BE2C (cell line): ENCODE data around the gene EPHA2.

Experiments used
- DNase-seq: peaks from one replicate; pipeline ENCODE4 v3.0.0-alpha.2; 2020
- H3K27me3 ChIP-seq: fragments of 250-450 bp; sonication (Bioruptor Pico); 2 replicates; pipeline ENCODE4 v1.5.1; 2020; ENCODE audit warnings: mild to moderate bottlenecking
- H3K36me3 ChIP-seq: fragments of 250-450 bp; sonication (Bioruptor Pico); 2 replicates; pipeline ENCODE4 v1.5.1; 2020; ENCODE audit warnings: mild to moderate bottlenecking
- H3K4me1 ChIP-seq: fragments of 250-450 bp; sonication (Bioruptor Pico); 2 replicates; pipeline ENCODE4 v1.5.1; 2020
- H3K4me3 ChIP-seq: 2 replicates; pipeline ENCODE4 v1.5.1; 2011; ENCODE audit warnings: low read depth, low read length
- H3K9me3 ChIP-seq: fragments of 250-450 bp; sonication (Bioruptor Pico); 2 replicates; pipeline ENCODE4 v1.5.1; 2020
- TF ChIP-seq, protein P1 (sequence below): IDR thresholded peaks from 2 replicates; pipeline ENCODE4 v1.5.1; 2012; ENCODE audit warnings: mild to moderate bottlenecking, low read depth, low read length

EPHA2 gene

DNA sequence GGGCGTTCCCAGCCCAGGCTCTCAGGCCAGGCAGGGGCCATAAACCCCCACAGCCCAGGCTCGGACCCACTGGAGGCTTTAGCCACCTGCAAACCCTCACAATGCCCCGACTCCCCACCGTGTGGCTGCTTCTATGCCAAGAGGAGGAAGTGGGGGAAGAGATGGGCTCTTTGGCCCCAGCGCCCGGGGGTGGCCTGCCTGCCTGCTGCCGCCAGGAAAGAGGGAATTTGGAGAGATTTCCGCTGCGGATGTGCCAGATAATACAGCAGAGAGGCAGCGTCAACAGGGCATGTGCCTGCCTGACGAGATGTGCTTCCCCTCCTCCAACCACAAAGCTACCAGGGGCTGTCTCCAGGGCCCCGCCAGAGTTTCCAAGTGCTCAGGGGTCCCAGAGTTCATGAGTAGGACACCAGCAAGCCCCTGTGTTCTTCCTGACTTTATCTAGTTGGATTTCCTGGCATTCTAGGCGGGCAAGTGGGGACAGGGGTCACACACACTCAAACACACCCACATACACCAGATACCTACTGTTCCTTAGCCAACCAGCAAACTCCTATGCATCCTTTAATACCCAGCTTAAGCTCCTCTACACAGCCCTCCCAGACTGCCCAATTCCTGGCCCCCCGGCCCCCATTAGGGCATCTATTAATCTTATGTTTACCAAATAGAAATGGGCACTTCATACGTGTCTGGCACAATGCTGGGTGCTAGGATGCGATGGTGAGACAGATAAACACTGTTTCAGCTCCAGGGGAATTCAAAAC is 14.1 kb downstream of the EPHA2 start:
- Histone ChIP-seq H3K4me1 (peaks cover 11% of the 10 kb centered on the region), H3K36me3 (no peaks in the 10 kb centered on the region), H3K4me3 (no peak overlapping the region), H3K9me3 (no peaks in the 10 kb centered on the region), H3K27me3 (no peaks in the 10 kb centered on the region)
- DNase-seq, result no peak
- TF ChIP-seq, protein P1, sequence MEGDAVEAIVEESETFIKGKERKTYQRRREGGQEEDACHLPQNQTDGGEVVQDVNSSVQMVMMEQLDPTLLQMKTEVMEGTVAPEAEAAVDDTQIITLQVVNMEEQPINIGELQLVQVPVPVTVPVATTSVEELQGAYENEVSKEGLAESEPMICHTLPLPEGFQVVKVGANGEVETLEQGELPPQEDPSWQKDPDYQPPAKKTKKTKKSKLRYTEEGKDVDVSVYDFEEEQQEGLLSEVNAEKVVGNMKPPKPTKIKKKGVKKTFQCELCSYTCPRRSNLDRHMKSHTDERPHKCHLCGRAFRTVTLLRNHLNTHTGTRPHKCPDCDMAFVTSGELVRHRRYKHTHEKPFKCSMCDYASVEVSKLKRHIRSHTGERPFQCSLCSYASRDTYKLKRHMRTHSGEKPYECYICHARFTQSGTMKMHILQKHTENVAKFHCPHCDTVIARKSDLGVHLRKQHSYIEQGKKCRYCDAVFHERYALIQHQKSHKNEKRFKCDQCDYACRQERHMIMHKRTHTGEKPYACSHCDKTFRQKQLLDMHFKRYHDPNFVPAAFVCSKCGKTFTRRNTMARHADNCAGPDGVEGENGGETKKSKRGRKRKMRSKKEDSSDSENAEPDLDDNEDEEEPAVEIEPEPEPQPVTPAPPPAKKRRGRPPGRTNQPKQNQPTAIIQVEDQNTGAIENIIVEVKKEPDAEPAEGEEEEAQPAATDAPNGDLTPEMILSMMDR, result no peak

DNA sequence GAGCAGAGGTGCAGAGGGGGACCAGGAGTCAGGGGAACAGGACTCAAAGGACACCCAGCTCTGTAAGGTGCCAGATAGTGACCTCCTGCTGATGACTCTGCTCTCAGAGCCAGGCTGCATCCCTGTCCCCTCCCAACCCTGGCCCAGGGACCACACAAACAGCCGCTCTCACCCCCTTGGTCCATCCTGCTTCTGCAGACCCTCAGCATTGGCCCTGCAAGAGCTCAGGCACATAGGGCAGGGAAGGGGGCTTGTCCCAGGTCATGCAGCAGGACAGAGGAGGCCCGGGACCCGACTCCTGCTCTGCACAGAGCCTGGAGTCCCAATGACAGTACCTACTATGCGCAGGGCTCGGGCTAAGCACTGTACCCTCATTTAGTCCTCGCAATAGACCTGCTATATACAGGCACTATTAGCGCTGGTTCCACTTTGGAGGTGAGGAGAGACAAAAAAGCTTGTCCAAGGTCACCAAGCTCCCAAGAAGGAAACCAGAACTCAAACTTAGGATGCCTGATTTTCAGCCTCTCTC is 15.7 kb downstream of the EPHA2 start:
- no peaks in the 10 kb centered on the region for H3K9me3 ChIP-seq
- H3K4me3 ChIP-seq, result no peak overlapping the region
- peaks cover 11% of the 10 kb centered on the region for H3K4me1 ChIP-seq
- TF ChIP-seq, protein P1, result no peak
- no peaks in the 10 kb centered on the region for H3K36me3 ChIP-seq
- H3K27me3 ChIP-seq, result no peaks in the 10 kb centered on the region
- no peak for DNase-seq

DNA sequence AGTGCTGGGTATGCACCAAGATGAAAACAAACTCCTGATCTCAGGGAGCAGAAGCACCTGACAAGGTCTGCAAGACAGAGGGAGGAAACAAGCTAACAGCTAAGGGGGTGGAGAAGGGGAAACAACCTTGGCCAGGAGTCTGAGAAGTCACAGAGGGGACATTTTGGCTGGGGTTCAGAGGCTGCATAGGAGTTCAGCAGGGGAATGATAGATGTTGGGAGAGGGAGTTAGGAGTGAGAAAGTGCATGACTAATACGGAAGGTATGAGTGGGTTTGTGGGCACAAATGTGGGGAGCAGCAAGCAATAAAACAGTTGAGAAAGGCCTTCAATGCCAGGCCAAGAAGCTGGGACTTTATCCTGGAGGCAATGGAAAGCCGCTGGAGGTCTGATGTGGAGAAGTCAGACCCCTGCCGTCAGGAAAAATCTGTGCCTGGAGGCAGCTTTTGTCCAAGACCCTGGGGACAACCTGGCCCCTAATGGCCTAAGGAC is 16.4 kb downstream of the EPHA2 start:
- TF ChIP-seq, protein P1, result no peak

DNA sequence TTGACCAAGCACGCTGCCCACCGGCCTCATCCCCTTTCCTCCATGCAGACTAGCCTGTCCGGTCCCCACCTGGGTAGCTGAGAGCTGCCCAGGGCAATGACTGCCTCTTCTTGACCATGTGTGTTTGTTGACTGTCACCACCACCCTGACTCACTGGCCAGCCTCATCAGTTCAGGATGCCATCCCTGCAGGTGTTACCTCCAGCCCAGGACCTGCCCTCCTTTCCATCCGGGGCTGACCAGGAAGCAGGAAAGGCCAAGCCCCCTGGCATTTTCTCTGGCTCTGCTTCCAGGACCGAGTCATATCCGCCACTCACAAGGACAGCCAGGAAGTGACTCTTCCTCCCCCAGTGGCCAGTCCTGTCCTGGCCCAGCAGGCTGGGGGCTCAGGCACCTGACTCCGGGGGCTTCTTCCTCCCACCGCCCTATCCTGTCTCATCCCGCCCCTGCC is 17.1 kb downstream of the EPHA2 start:
- no peaks in the 10 kb centered on the region for H3K27me3 ChIP-seq
- no peak overlapping the region for H3K4me3 ChIP-seq
- H3K9me3 ChIP-seq, result no peaks in the 10 kb centered on the region
- no peaks in the 10 kb centered on the region for H3K36me3 ChIP-seq
- TF ChIP-seq, protein P1, result no peak
- no peak for DNase-seq
- H3K4me1 ChIP-seq, result peaks cover 11% of the 10 kb centered on the region

More for the DNA sequence above, 16.4 kb downstream of the EPHA2 start:
- Histone ChIP-seq H3K4me3 (no peak overlapping the region), H3K27me3 (no peaks in the 10 kb centered on the region), H3K4me1 (peaks cover 11% of the 10 kb centered on the region), H3K36me3 (no peaks in the 10 kb centered on the region), H3K9me3 (no peaks in the 10 kb centered on the region)
- no peak for DNase-seq

DNA sequence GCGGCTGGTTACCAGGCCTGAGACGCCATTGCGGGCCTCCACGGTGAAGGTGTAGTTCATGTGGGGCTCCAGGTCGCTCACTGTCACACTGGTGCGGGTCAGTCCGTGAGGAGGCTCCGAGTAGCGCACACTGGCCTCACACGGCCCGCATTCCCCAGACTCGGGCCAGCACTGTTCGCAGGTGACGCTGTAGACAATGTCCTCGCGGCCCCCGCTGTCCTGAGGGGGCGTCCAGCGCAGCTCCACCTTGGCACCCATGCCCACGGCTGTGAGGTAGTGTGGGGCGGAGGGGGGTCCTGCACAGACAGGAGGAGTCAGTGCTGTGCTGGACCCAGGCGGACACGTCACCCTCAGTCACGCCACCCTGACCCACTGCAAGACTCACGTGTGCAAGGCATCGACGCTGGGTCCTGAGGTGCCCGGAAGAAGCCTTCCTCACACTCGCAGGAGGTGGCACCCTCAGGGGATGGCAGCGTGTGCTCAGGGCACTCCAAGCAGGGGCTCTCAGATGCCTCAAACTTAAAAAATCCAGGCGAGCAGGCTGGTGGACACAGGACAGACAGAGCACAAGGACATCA is 17.9 kb downstream of the EPHA2 start:
- Histone ChIP-seq H3K4me1 (peaks cover 11% of the 10 kb centered on the region), H3K9me3 (no peaks in the 10 kb centered on the region), H3K4me3 (no peak overlapping the region), H3K36me3 (no peaks in the 10 kb centered on the region), H3K27me3 (no peaks in the 10 kb centered on the region)
- TF ChIP-seq, protein P1, result no peak
- no peak for DNase-seq

DNA sequence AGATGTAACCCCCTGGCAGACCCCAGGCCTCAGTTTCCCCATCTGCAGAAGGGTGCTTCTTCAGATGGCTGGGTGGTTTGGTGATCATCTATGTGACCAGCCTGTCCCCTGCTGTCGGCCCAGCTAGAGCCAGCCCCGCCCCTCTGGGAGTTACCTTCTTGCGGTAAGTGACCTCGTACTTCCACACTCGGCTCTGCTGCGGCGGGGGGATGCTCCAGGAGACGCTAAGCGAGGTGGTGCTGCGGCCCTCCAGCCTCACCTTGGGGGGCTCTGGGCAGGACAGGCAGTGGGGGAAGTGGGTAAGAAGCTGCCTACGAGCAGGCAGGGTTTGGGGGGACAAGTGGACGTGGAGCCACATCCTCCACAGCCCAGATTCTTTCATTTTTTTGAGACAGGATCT is 20.4 kb downstream of the EPHA2 start:
- Histone ChIP-seq H3K4me1 (no peaks in the 10 kb centered on the region), H3K36me3 (no peaks in the 10 kb centered on the region), H3K27me3 (no peaks in the 10 kb centered on the region), H3K4me3 (no peak overlapping the region), H3K9me3 (no peaks in the 10 kb centered on the region)
- no peak for DNase-seq
- TF ChIP-seq, protein P1, result no peak
